ENCODE data around the gene VAV2.
"Not testable (repeated sequence)": the region's sequence is repeated elsewhere in the genome, so short reads cannot be mapped to it uniquely, and the experiment has no call there.

VAV2 gene

DNA sequence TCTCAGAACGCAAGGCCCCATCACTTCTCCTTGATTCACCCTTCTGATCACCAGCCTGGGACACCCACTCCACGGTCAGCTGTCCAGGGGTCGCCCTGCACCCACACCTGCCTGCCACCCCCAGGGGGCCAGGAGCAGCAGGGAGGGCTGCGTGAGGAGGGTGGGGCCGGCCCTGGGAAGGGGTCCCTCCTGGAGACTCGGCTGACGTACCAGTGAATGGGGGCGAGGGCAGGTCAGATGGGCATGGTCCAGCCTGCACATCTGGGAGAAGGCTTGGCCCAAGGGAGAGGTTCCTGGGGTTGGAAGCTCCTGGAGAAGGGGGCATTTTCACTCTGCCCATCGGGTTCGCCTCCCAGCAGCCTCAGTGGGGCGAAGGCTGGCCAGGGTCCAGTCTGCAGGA is 232.2 kb downstream of the VAV2 start:
- no peak overlapping the region for H3K27ac ChIP-seq (ENCODE audit: low read depth, low read length)
- H3K4me1 ChIP-seq (ENCODE audit: insufficient read depth, low read length) = no peaks in the 10 kb centered on the region
- H3K9ac ChIP-seq (ENCODE audit: low read length) = no peak overlapping the region
- H3K36me3 ChIP-seq (ENCODE audit: insufficient read depth, low read length) = no peaks in the 10 kb centered on the region
- H3K9me3 ChIP-seq (ENCODE audit: low read length) = no peaks in the 10 kb centered on the region
- no peak overlapping the region for H3K4me3 ChIP-seq (ENCODE audit: low read depth in 1 of 2, low read length in 2 of 2)
- H3K27me3 ChIP-seq (ENCODE audit: control insufficient read depth in 1 of 2, insufficient read depth in 2 of 2, low read length in 2 of 2) = no peaks in the 10 kb centered on the region

DNA sequence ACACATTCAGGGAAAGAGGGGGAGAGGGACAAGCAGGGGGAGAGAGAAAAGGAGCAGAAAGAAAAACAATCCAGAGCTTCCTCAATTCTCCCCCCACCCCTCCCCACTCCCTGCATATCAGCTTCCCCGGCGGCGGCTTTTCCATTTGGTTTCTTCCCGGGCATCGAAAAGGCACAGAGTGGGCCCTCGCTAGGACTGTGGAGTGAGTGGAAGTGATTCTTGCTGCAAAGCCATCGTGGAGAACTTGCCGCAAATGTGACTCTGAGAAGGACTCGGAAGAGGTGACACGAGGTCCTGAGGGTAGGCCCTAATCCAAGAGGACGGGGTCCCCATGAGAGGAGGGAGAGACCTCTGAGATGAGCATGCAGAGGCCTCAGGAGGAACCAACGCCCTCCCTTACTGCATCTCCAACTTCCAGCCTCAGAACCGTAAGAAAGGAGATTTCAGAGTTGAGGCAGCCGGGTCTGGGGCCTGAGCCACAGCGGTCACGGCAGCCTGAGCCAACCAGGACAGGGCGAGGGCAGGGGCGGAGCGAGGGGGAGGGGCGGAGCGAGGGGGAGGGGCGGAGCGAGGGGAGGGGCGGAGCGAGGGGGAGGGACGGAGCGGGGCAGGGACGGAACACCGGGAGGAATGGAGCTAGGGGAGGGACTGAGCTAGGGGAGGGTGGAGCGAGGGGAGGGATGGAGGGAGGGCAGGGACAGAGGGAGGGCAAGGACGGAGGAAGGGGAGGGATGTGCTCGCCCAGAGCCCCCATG is 232.8 kb downstream of the VAV2 start:
- Histone ChIP-seq H3K4me3 (ENCODE audit: low read depth in 1 of 2, low read length in 2 of 2) (no peak overlapping the region), H3K4me1 (ENCODE audit: insufficient read depth, low read length) (no peaks in the 10 kb centered on the region), H3K9me3 (ENCODE audit: low read length) (no peaks in the 10 kb centered on the region), H3K27me3 (ENCODE audit: control insufficient read depth in 1 of 2, insufficient read depth in 2 of 2, low read length in 2 of 2) (no peaks in the 10 kb centered on the region), H3K36me3 (ENCODE audit: insufficient read depth, low read length) (no peaks in the 10 kb centered on the region), H3K9ac (ENCODE audit: low read length) (no peak overlapping the region), H3K27ac (ENCODE audit: low read depth, low read length) (no peak overlapping the region)

DNA sequence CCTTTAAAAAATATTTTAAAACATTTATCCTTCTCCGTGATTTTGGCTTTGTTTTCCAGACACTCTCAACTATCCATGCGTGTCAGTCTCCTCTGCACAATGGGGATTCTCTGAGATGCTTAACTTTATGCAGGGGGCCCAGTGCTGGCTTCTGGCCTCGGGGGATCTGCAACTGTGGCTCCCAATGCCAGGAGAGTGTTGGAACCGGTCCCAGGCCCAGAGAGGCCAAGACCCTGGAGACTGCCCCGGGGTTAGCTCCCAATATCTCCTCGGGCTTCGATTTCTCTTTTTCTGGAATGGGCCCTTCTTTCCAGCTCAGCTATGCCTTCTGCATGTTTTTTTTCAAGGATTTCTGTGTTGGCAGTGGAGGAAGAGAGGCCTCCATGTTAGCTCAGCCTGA is 233.9 kb downstream of the VAV2 start:
- Histone ChIP-seq H3K36me3 (ENCODE audit: insufficient read depth, low read length) (no peaks in the 10 kb centered on the region), H3K9me3 (ENCODE audit: low read length) (no peaks in the 10 kb centered on the region), H3K27me3 (ENCODE audit: control insufficient read depth in 1 of 2, insufficient read depth in 2 of 2, low read length in 2 of 2) (no peaks in the 10 kb centered on the region), H3K4me1 (ENCODE audit: insufficient read depth, low read length) (no peaks in the 10 kb centered on the region), H3K4me3 (ENCODE audit: low read depth in 1 of 2, low read length in 2 of 2) (no peak overlapping the region), H3K27ac (ENCODE audit: low read depth, low read length) (no peak overlapping the region), H3K9ac (ENCODE audit: low read length) (no peak overlapping the region)

DNA sequence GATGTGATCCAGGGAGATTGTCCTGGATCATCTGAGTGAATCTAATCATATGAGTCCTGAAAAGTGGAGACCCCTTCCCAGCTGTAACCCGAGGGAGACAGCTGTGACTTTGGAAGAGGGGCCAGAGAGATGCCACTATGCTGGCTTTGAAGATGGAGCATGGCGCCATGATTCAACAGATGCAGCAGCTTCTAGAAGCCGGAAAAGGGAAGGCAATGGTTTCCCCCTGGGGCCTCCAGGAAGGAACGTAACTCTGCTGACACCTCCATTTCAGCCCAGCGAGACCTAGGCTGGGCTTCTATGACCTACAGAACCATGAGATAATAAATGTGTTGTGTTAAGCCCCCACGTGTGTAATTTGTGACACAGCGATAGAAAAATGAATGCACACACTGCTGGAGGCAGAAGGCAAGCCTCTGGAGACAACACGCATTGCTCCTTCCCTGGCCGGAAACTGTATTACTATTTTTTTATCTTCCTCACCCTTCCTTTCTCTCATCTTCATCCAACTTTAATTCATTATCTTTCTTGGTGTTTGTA is 237.4 kb downstream of the VAV2 start:
- Histone ChIP-seq H3K4me1 (ENCODE audit: insufficient read depth, low read length) (no peaks in the 10 kb centered on the region), H3K27me3 (ENCODE audit: control insufficient read depth in 1 of 2, insufficient read depth in 2 of 2, low read length in 2 of 2) (peaks cover 0 to 4% of the 10 kb centered on the region in 2 donors), H3K9ac (ENCODE audit: low read length) (no peak overlapping the region), H3K27ac (ENCODE audit: low read depth, low read length) (no peak overlapping the region), H3K9me3 (ENCODE audit: low read length) (no peaks in the 10 kb centered on the region), H3K36me3 (ENCODE audit: insufficient read depth, low read length) (no peaks in the 10 kb centered on the region), H3K4me3 (ENCODE audit: low read depth in 1 of 2, low read length in 2 of 2) (no peak overlapping the region)

DNA sequence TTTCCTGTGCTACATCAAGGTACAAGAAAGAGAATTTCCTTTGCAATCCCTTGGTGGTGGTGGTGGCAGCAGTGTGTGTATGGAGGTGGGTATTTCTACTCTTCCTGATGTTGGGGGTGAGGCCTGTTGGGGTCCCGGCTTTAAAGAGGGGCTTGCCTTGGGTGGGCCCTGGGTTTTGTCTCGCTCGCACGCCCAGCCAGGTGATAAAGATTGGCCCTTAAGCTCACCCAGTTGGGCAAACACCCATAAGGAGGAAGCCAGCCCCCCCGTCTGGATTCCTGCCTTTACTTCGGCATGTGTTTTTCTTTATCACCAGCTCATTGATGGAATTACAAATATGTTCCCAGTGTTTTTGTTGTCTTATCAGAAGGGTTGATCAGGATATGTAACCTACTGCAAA is 237.9 kb downstream of the VAV2 start:
- H3K27me3 ChIP-seq (ENCODE audit: control insufficient read depth in 1 of 2, insufficient read depth in 2 of 2, low read length in 2 of 2) = peaks cover 0 to 4% of the 10 kb centered on the region in 2 donors
- H3K4me3 ChIP-seq (ENCODE audit: low read depth in 1 of 2, low read length in 2 of 2) = no peak overlapping the region
- H3K27ac ChIP-seq (ENCODE audit: low read depth, low read length) = no peak overlapping the region
- no peaks in the 10 kb centered on the region for H3K36me3 ChIP-seq (ENCODE audit: insufficient read depth, low read length)
- H3K9ac ChIP-seq (ENCODE audit: low read length) = no peak overlapping the region
- no peaks in the 10 kb centered on the region for H3K9me3 ChIP-seq (ENCODE audit: low read length)
- no peaks in the 10 kb centered on the region for H3K4me1 ChIP-seq (ENCODE audit: insufficient read depth, low read length)

DNA sequence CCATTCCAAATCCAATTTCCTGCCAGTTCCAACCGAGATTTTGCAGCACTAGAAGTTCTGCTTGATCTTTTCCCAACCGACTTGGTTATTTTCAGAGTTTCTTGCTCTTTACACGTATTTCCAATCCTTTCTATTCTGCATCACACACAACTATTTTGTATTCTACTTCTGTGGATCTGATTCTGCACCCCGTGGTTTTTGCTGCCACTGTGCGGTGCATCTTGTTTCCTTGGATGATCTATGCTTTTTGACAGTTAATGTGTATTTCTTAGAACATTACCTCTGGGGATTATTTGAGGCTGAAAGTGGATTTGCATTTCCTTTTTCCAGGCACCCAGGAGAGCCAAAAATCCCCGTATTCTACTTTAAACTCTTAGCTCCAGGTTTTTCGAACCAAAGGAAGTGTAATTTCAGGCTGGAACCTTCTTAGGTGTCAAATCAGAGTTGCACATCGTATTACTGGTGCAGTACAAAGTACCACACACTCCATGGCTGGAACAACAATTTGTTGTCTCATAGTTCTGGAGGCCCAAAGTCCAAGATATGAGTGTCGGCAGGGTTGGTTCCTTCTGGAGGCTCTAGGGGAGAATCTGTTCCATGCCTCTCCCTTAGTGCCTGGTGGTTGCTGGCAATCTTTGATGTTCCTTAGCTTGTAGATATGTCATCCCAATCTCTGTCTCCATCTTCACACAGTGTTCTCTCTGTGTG is 239.2 kb downstream of the VAV2 start:
- Histone ChIP-seq H3K4me1 (ENCODE audit: insufficient read depth, low read length) (no peaks in the 10 kb centered on the region), H3K27me3 (ENCODE audit: control insufficient read depth in 1 of 2, insufficient read depth in 2 of 2, low read length in 2 of 2) (peaks cover 0 to 4% of the 10 kb centered on the region in 2 donors), H3K36me3 (ENCODE audit: insufficient read depth, low read length) (no peaks in the 10 kb centered on the region), H3K9ac (ENCODE audit: low read length) (no peak overlapping the region), H3K4me3 (ENCODE audit: low read depth in 1 of 2, low read length in 2 of 2) (no peak overlapping the region), H3K9me3 (ENCODE audit: low read length) (no peaks in the 10 kb centered on the region), H3K27ac (ENCODE audit: low read depth, low read length) (no peak overlapping the region)

DNA sequence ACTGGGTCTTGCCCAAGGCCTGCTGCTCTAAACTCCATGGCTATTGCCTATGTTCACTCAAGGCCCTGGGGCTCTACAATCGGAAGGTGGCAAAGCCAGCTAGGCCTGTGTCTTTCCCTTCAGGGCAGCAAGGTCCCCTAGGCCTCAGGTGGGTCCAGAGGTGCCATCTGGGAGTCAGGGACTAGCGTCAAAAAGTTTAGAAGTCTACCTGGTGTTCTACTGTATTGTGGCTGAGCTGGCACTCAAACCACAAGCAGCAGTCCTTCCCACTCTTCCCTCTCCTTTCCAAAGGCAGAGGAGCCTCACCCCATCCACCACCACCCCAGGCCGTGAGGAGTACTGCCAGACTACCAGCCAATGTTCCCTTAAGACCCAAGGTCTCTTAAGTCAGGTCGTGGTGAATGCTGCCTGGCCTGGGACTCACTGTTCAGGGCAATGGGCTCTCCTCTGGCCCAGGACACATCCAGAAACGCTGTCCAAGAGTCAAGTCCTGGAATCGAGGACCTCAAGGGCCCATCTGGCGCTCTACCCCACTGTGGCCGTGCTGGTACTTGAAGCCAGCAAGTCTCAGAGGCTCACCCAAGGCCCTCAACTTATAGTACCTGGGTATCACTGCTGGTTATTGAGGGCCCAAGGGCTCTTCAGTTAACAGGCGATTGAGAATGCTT is 241.0 kb downstream of the VAV2 start:
- Histone ChIP-seq H3K27ac (ENCODE audit: low read depth, low read length) (no peak overlapping the region), H3K27me3 (ENCODE audit: control insufficient read depth in 1 of 2, insufficient read depth in 2 of 2, low read length in 2 of 2) (peaks cover 0 to 4% of the 10 kb centered on the region in 2 donors), H3K36me3 (ENCODE audit: insufficient read depth, low read length) (no peaks in the 10 kb centered on the region), H3K9me3 (ENCODE audit: low read length) (no peaks in the 10 kb centered on the region), H3K9ac (ENCODE audit: low read length) (no peak overlapping the region), H3K4me3 (ENCODE audit: low read depth in 1 of 2, low read length in 2 of 2) (no peak overlapping the region), H3K4me1 (ENCODE audit: insufficient read depth, low read length) (no peaks in the 10 kb centered on the region)

DNA sequence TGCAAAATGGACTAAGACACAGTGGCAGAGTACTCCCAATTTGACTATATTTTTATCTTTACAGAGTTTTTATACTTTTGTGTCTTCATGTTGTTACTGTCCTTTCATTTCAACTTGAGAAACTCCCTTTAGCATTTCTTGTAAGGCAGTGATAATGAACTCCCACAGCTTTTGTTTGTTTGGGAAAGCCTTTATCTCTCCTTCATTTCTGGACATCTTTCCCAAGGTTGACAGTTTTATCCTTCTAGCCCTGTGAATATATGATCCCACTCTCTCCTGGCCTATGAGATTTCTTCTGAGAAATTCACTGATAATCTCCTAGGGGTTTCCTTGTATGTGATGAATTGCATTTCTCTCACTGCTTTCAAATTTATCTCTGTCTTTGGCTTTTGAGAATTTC is 244.8 kb downstream of the VAV2 start:
- no peaks in the 10 kb centered on the region for H3K4me1 ChIP-seq (ENCODE audit: insufficient read depth, low read length)
- no peak overlapping the region for H3K4me3 ChIP-seq (ENCODE audit: low read depth in 1 of 2, low read length in 2 of 2)
- H3K9ac ChIP-seq (ENCODE audit: low read length) = no peak overlapping the region
- no peaks in the 10 kb centered on the region for H3K36me3 ChIP-seq (ENCODE audit: insufficient read depth, low read length)
- peaks cover 0 to 4% of the 10 kb centered on the region in 2 donors for H3K27me3 ChIP-seq (ENCODE audit: control insufficient read depth in 1 of 2, insufficient read depth in 2 of 2, low read length in 2 of 2)
- H3K27ac ChIP-seq (ENCODE audit: low read depth, low read length) = no peak overlapping the region
- H3K9me3 ChIP-seq (ENCODE audit: low read length) = no peaks in the 10 kb centered on the region

DNA sequence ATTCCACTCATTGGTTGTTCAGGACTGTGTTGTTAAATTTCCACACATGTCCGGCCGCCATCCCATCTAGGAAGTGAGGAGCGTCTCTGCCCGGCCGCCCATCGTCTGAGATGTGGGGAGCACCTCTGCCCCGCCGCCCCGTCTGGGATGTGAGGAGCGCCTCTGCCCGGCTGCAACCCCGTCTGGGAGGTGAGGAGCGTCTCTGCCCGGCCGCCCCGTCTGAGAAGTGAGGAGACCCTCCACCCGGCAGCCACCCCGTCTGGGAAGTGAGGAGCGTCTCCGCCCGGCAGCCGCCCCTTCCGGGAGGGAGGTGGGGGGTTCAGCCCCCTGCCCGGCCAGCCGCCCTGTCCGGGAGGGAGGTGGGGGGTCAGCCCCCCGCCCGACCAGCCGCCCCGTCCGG is 247.6 kb downstream of the VAV2 start:
- not testable (repeated sequence) for H3K27ac ChIP-seq (ENCODE audit: low read depth, low read length); H3K4me1 ChIP-seq (ENCODE audit: insufficient read depth, low read length); H3K4me3 ChIP-seq (ENCODE audit: low read depth in 1 of 2, low read length in 2 of 2); H3K9ac ChIP-seq (ENCODE audit: low read length); H3K27me3 ChIP-seq (ENCODE audit: control insufficient read depth in 1 of 2, insufficient read depth in 2 of 2, low read length in 2 of 2); H3K36me3 ChIP-seq (ENCODE audit: insufficient read depth, low read length); H3K9me3 ChIP-seq (ENCODE audit: low read length)

DNA sequence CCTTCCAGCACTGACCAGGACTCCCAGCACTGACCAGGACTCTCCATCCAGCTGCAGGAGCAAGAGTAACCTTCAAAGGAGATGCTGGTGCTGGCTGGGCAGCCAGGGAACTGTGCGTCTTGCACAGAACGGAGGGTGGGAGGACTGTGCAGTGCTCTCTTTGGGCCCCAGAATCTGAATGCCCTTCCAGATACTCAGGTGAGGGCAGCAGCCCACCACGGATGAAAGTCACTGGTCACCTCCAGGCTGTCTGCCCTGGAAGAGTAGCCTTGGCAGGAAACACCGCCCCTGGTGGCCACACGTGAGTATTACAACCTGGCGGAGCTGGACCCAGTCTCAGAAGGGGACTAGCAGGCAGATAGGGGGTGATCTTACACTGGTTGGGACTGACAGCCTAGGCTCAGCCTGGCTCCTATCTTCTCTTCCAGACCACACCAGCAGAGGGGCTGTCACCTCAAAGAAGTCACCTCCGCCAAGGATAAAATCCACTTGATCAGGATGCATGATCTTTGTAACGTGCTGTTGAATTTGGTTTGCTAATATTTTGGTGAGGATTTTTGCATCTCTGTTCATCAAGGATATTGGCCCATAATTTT is 249.2 kb downstream of the VAV2 start:
- Histone ChIP-seq H3K27me3 (ENCODE audit: control insufficient read depth in 1 of 2, insufficient read depth in 2 of 2, low read length in 2 of 2) (no peaks in the 10 kb centered on the region), H3K4me3 (ENCODE audit: low read depth in 1 of 2, low read length in 2 of 2) (no peak overlapping the region), H3K27ac (ENCODE audit: low read depth, low read length) (no peak overlapping the region), H3K4me1 (ENCODE audit: insufficient read depth, low read length) (peaks cover under 1% of the 10 kb centered on the region), H3K9me3 (ENCODE audit: low read length) (no peaks in the 10 kb centered on the region), H3K36me3 (ENCODE audit: insufficient read depth, low read length) (no peaks in the 10 kb centered on the region), H3K9ac (ENCODE audit: low read length) (no peak overlapping the region)

DNA sequence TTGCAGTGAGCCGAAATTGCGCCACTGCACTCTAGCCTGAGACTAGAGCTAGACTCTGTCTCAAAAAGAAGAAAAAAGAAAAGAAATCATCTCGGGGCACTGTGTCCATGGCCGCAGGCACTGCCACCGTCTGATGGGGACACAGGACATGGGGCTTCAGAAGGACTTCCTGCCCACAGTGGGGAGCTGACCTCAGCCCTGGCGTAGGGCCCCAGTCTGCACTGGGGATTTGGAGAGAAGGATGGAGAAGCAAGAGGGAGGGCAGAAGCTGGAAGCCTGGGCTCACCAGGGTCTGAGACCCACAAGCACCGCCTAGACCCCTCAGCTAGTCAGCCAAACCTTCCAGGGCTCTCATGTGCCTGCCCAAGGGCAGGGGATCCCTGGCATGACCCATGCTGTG is 249.9 kb downstream of the VAV2 start:
- no peaks in the 10 kb centered on the region for H3K36me3 ChIP-seq (ENCODE audit: insufficient read depth, low read length)
- H3K9ac ChIP-seq (ENCODE audit: low read length) = no peak overlapping the region
- no peak overlapping the region for H3K27ac ChIP-seq (ENCODE audit: low read depth, low read length)
- no peak overlapping the region for H3K4me3 ChIP-seq (ENCODE audit: low read depth in 1 of 2, low read length in 2 of 2)
- H3K4me1 ChIP-seq (ENCODE audit: insufficient read depth, low read length) = peaks cover 4% of the 10 kb centered on the region
- no peaks in the 10 kb centered on the region for H3K27me3 ChIP-seq (ENCODE audit: control insufficient read depth in 1 of 2, insufficient read depth in 2 of 2, low read length in 2 of 2)
- no peaks in the 10 kb centered on the region for H3K9me3 ChIP-seq (ENCODE audit: low read length)

All from muscle layer of colon (tissue), 2 donors.